Loucy (cell line): ENCODE measurements around the gene PCYT2.

Source experiments
- H2AFZ ChIP-seq: fragments of 200-600 bp; sonication (generic); 2 replicates; pipeline ENCODE4 v1.6.0; 2016; ENCODE audit warnings: antibody characterized with exemption, mild to moderate bottlenecking, low read length, moderate library complexity
- H3F3A ChIP-seq: fragments of 200-600 bp; 2 replicates; pipeline ENCODE4 v1.6.0; 2016; ENCODE audit warnings: antibody characterized with exemption, low read depth, mild to moderate bottlenecking
- H3K27me3 ChIP-seq: fragments of 200-600 bp; sonication (generic); 2 replicates; pipeline ENCODE4 v1.6.1; 2014; ENCODE audit warnings: low read length, mild to moderate bottlenecking; ENCODE audit not compliant: insufficient read depth, poor library complexity, severe bottlenecking
- H3K36me3 ChIP-seq: fragments of 200-600 bp; sonication (generic); 2 replicates; pipeline ENCODE4 v1.6.1; 2016; ENCODE audit warnings: low read length; ENCODE audit not compliant: insufficient read depth
- H3K4me1 ChIP-seq: fragments of 200-600 bp; sonication (generic); 2 replicates; pipeline ENCODE4 v1.5.1; 2014; ENCODE audit warnings: low read length, mild to moderate bottlenecking; ENCODE audit not compliant: insufficient read depth, poor library complexity, severe bottlenecking
- H3K4me2 ChIP-seq: fragments of 200-600 bp; sonication (generic); 2 replicates; pipeline ENCODE4 v1.6.0; 2014; ENCODE audit warnings: antibody characterized with exemption, low read length, low read depth, mild to moderate bottlenecking; ENCODE audit not compliant: poor library complexity, severe bottlenecking
- H3K4me3 ChIP-seq: fragments of 200-600 bp; sonication (generic); 2 replicates; pipeline ENCODE4 v1.5.1; 2014; ENCODE audit warnings: low read length, mild to moderate bottlenecking, mixed read lengths; ENCODE audit not compliant: poor library complexity, severe bottlenecking
- H3K79me2 ChIP-seq: fragments of 200-600 bp; sonication (generic); 2 replicates; pipeline ENCODE4 v1.6.1; 2014; ENCODE audit warnings: low read length; ENCODE audit not compliant: insufficient read depth
- H3K9ac ChIP-seq: fragments of 200-600 bp; sonication (generic); 2 replicates; pipeline ENCODE4 v1.6.0; 2014; ENCODE audit warnings: mild to moderate bottlenecking, low read depth, low read length, moderate library complexity; ENCODE audit not compliant: poor library complexity, severe bottlenecking
- H3K9me2 ChIP-seq: fragments of 200-600 bp; sonication (generic); replicated peaks from 2 replicates; pipeline ENCODE4 v1.6.1; 2016; ENCODE audit warnings: low read depth, low read length, mixed read lengths
- H3K9me3 ChIP-seq: fragments of 200-600 bp; sonication (generic); 2 replicates; pipeline ENCODE4 v1.6.1; 2014; ENCODE audit warnings: mild to moderate bottlenecking, antibody characterized with exemption, low read length, low read depth; ENCODE audit not compliant: insufficient read depth
- H4K20me1 ChIP-seq: fragments of 200-600 bp; sonication (generic); 2 replicates; pipeline ENCODE4 v1.6.0; 2014; ENCODE audit warnings: antibody characterized with exemption, low read length, mild to moderate bottlenecking; ENCODE audit not compliant: insufficient read depth, poor library complexity, severe bottlenecking
- EZH2phosphoT487 ChIP-seq: fragments of 200-600 bp; IDR thresholded peaks from 2 replicates; pipeline ENCODE4 v1.6.1; 2018; ENCODE audit warnings: antibody characterized with exemption, mild to moderate bottlenecking, moderate library complexity, borderline replicate concordance
- TF ChIP-seq, protein P1 (sequence below): fragments of 200-600 bp; sonication (generic); conservative IDR thresholded peaks from 2 replicates; pipeline ENCODE4 v1.5.1; 2014; ENCODE audit warnings: mild to moderate bottlenecking, antibody characterized with exemption, low read length

PCYT2 gene

GRCh38 chr17:81917565-81918332 is 6.5 kb upstream of the PCYT2 start, which contains the start of gene SIRT7:
SIRT7 (minus strand) TSS chr17:81918176; CDS start chr17:81918131, 45 bp downstream.
- peak within 1 kb of the TSS; percentile 73 for H3K9ac ChIP-seq
- no peaks in the 10 kb centered on the region for H3K27me3 ChIP-seq
- no peaks in the 10 kb centered on the region for H3K9me2 ChIP-seq
- H4K20me1 ChIP-seq, result peaks cover 20% of the 10 kb centered on the region
- H3K9me3 ChIP-seq, result no peaks in the 10 kb centered on the region
- no peaks in the 10 kb centered on the region for H3F3A ChIP-seq
- H3K79me2 ChIP-seq, result peaks cover 38% of the 10 kb centered on the region
- peaks cover 9% of the 10 kb centered on the region for H3K4me1 ChIP-seq
- H3K36me3 ChIP-seq, result peaks cover 27% of the 10 kb centered on the region; the same call in 1 of the 2 replicates
- TF ChIP-seq, protein P1, sequence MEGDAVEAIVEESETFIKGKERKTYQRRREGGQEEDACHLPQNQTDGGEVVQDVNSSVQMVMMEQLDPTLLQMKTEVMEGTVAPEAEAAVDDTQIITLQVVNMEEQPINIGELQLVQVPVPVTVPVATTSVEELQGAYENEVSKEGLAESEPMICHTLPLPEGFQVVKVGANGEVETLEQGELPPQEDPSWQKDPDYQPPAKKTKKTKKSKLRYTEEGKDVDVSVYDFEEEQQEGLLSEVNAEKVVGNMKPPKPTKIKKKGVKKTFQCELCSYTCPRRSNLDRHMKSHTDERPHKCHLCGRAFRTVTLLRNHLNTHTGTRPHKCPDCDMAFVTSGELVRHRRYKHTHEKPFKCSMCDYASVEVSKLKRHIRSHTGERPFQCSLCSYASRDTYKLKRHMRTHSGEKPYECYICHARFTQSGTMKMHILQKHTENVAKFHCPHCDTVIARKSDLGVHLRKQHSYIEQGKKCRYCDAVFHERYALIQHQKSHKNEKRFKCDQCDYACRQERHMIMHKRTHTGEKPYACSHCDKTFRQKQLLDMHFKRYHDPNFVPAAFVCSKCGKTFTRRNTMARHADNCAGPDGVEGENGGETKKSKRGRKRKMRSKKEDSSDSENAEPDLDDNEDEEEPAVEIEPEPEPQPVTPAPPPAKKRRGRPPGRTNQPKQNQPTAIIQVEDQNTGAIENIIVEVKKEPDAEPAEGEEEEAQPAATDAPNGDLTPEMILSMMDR, result no peak
- TF ChIP-seq EZH2phosphoT487, result no peak
- no peak within 1 kb of the TSS for H2AFZ ChIP-seq
- H3K4me3 ChIP-seq, result peak within 1 kb of the TSS; percentile 79
- peak within 1 kb of the TSS; percentile 87 for H3K4me2 ChIP-seq

- peaks cover 27% of the 10 kb centered on the region; the same call in 1 of the 2 replicates for H3K36me3 ChIP-seq
- H3K4me2 ChIP-seq, result peak overlapping the region; percentile 87
- H2AFZ ChIP-seq, result no peak overlapping the region
- TF ChIP-seq EZH2phosphoT487, result no peak
- TF ChIP-seq, protein P1, result no peak
- H4K20me1 ChIP-seq, result peaks cover 25% of the 10 kb centered on the region
- peak overlapping the region; percentile 79 for H3K4me3 ChIP-seq
- H3F3A ChIP-seq, result no peaks in the 10 kb centered on the region
- H3K9ac ChIP-seq, result peak overlapping the region; percentile 73
- H3K4me1 ChIP-seq, result peaks cover 9% of the 10 kb centered on the region
- no peaks in the 10 kb centered on the region for H3K9me3 ChIP-seq
- H3K27me3 ChIP-seq, result no peaks in the 10 kb centered on the region
- no peaks in the 10 kb centered on the region for H3K9me2 ChIP-seq
- peaks cover 37% of the 10 kb centered on the region for H3K79me2 ChIP-seq
These were observed 5.2 kb upstream of the PCYT2 start for GRCh38 chr17:81916234-81917001.

DNA sequence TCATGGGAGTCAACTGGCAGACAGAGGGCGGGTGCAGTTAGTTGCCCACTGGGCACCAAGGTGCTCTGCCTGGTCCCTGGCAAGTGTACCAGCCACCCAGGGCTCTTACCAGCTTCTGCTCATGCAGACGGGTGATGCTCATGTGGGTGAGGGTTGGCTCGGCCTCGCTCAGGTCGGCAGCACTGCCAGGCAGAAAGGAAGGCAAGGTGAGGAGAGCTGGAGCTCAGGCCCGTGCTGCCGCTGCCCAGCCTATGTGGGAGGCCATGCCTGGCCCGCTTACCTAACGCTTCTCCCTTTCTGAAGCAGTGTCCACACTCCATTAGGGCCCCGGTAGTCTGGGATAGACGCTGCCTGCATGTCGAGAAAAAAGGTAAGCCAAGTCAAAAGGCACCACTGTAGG is 4.1 kb upstream of the PCYT2 start:
- Histone ChIP-seq H2AFZ (no peak overlapping the region), H3K9ac (no peak overlapping the region), H3K79me2 (peaks cover 38% of the 10 kb centered on the region), H3K4me3 (no peak overlapping the region), H3K4me1 (peaks cover 10% of the 10 kb centered on the region), H3K36me3 (peaks cover 27% of the 10 kb centered on the region; the same call in 1 of the 2 replicates), H3K4me2 (no peak overlapping the region), H3K9me3 (no peaks in the 10 kb centered on the region), H3F3A (no peaks in the 10 kb centered on the region), H3K27me3 (no peaks in the 10 kb centered on the region), H3K9me2 (no peaks in the 10 kb centered on the region), H4K20me1 (peaks cover 31% of the 10 kb centered on the region)
- TF ChIP-seq EZH2phosphoT487, result no peak
- TF ChIP-seq, protein P1, result no peak
